Ovary (tissue), 9 donors: ENCODE data around the gene RFC2. TPM values are rescaled to one million over a fixed set of nuclear protein-coding genes. Genes with fewer than 3 reads are reported as not detected.

Experiments
- DNase-seq, 5 donors: peaks; one replicate each; pipeline ENCODE4 v3.0.0-alpha.2; 2019 to 2020
- H3K27ac ChIP-seq, 2 donors: fragments of 200-600 bp; one replicate each; pipeline versions ENCODE4 v1.5.1 to v1.8.0; 2019 to 2022
- H3K27me3 ChIP-seq: fragments of 200-600 bp; one replicate; pipeline ENCODE4 v1.8.0; 2022
- H3K36me3 ChIP-seq: fragments of 200-600 bp; sonication (generic); one replicate; pipeline ENCODE4 v1.5.1; 2019
- H3K4me1 ChIP-seq: one replicate; pipeline ENCODE4 v1.8.1; 2013; ENCODE audit warnings: mild to moderate bottlenecking, moderate library complexity; ENCODE audit not compliant: insufficient read depth
- H3K4me3 ChIP-seq: fragments of 200-600 bp; sonication (generic); one replicate; pipeline ENCODE4 v1.5.1; 2017
- H3K9me3 ChIP-seq, 2 donors: fragments of 200-600 bp in 1 of 2; sonication (generic) in 1 of 2; one replicate each; pipeline versions ENCODE4 v1.5.1 to v1.8.1; 2013 to 2019; ENCODE audit warnings: mild to moderate bottlenecking in 1 of 2, moderate library complexity in 1 of 2
- EP300 ChIP-seq: sonication (generic); formaldehyde crosslinking; IDR thresholded peaks from one replicate; pipeline ENCODE4 v1.6.1; 2017; ENCODE audit warnings: antibody characterized with exemption
- POLR2A ChIP-seq: fragments of 450-650 bp; IDR thresholded peaks from one replicate; pipeline ENCODE4 v1.6.1; 2017; ENCODE audit warnings: antibody characterized with exemption, mild to moderate bottlenecking, moderate library complexity
- WGBS, 3 donors: extraction: QIAGEN DNeasy Blood & Tissue Kit in 1 of 3; methylation state at CpG; one replicate each; pipeline versions ENCODE4 v1.1.5 to v1.1.7; 2013 to 2017; 5-methylcytosine and 5-hydroxymethylcytosine counted together
- intact Hi-C, 4 donors: fragments of 100-400 bp; cut with DNase I; formaldehyde crosslinking; loops; one replicate each; pipeline versions ENCODE4 v1.11.0 to v1.15.1; 2022 to 2023
- polyA plus RNA-seq, 2 donors: library from polyadenylated mRNA; stranded (reverse); fragments of 200-250 nt in 1 of 2; fragments of 350-450 nt in 1 of 2; fragmentation: Illumina TruSeq in 1 of 2; extraction: RNeasy Lipid Tissue Mini Kit (QIAGEN cat#74804) in 1 of 2; gene quantifications; one replicate each; pipeline ENCODE4 v1.2.3, GENCODE V29; 2013 to 2014
- total RNA-seq, 7 donors: library from RNA; depleted of rRNA in 2 of 7; stranded (reverse); fragments of >200 nt in 2 of 7; fragmentation: NEBNext Ultra II Directional in 3 of 7; extraction: Animal tissue kit (Norgen Biotek cat#: 25700) in 3 of 7; gene quantifications; one replicate each; pipeline versions ENCODE4 v1.1.0 to v1.2.4, GENCODE V29; 2016 to 2023
- TF ChIP-seq, protein P1 (sequence below), 3 donors: fragments of 450-650 bp in 2 of 3; fragments of 200-600 bp in 1 of 3; IDR thresholded peaks; one replicate each; pipeline versions ENCODE4 v1.5.1 to v1.8.0; 2016 to 2022; ENCODE audit warnings: antibody characterized with exemption in 3 of 3, mild to moderate bottlenecking in 1 of 3
- donor health status: DM: no; HTN: no; CAD: no; lungs with moderate emphysema.
- donor health status: DM: no; HTN: no; CAD: no.
- donor health status: Bipolar disorder and iron deficiency.
- donor health status: DM: yes; HTN: yes; CAD: no.
- donor health status: DM: no; HTN: no; CAD: no.
- donor health status: DM: yes; HTN: yes; CAD: no.

The RFC2 gene
- total and polyA plus RNA-seq, 9 donors: 6.4 to 23.7 (median 16.6) TPM

- TF ChIP-seq POLR2A (no peak), EP300 (no peak)
- TF ChIP-seq, protein P1, sequence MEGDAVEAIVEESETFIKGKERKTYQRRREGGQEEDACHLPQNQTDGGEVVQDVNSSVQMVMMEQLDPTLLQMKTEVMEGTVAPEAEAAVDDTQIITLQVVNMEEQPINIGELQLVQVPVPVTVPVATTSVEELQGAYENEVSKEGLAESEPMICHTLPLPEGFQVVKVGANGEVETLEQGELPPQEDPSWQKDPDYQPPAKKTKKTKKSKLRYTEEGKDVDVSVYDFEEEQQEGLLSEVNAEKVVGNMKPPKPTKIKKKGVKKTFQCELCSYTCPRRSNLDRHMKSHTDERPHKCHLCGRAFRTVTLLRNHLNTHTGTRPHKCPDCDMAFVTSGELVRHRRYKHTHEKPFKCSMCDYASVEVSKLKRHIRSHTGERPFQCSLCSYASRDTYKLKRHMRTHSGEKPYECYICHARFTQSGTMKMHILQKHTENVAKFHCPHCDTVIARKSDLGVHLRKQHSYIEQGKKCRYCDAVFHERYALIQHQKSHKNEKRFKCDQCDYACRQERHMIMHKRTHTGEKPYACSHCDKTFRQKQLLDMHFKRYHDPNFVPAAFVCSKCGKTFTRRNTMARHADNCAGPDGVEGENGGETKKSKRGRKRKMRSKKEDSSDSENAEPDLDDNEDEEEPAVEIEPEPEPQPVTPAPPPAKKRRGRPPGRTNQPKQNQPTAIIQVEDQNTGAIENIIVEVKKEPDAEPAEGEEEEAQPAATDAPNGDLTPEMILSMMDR (IDR thresholded peaks at IDR 0.05): no peak
- Histone ChIP-seq H3K27me3 (no peaks in the 10 kb centered on the region), H3K4me3 (no peak overlapping the region), H3K4me1 (no peaks in the 10 kb centered on the region), H3K9me3 (no peaks in the 10 kb centered on the region), H3K27ac (no peak overlapping the region), H3K36me3 (no peaks in the 10 kb centered on the region)
- intact Hi-C loops: no loop called here
- 84 to 90% (median 89%) methylated on average over 7 of the region's 7 CpGs for WGBS, 3 donors
- peak in 2 of 5 donors; percentile 9 to 24 for DNase-seq
These were observed 60.3 kb downstream of the RFC2 start for GRCh38 chr7:74193913-74194312.

GRCh38 chr7:74193054-74193453 lies 61.1 kb downstream of the RFC2 start:
- TF ChIP-seq POLR2A (no peak), EP300 (no peak)
- TF ChIP-seq, protein P1 (IDR thresholded peaks at IDR 0.05): no peak
- peak in 1 of 5 donors; percentile 12 for DNase-seq
- intact Hi-C loops: no loop called here

GRCh38 chr7:74191231-74191630 lies 63.0 kb downstream of the RFC2 start:
- TF ChIP-seq POLR2A (no peak), EP300 (no peak)
- TF ChIP-seq, protein P1 (IDR thresholded peaks at IDR 0.05): no peak
- WGBS, 3 donors: 85 to 92% (median 90%) methylated on average over 9 of the region's 9 CpGs
- H3K27me3 ChIP-seq: no peaks in the 10 kb centered on the region
- intact Hi-C loops: no loop called here
- no peaks in the 10 kb centered on the region for H3K9me3 ChIP-seq
- no peak overlapping the region for H3K4me3 ChIP-seq
- H3K36me3 ChIP-seq: no peaks in the 10 kb centered on the region
- peak in 1 of 5 donors; percentile 18 for DNase-seq
- no peak overlapping the region for H3K27ac ChIP-seq
- H3K4me1 ChIP-seq: peaks cover 11% of the 10 kb centered on the region

More at GRCh38 chr7:74193054-74193453, 61.1 kb downstream of the RFC2 start:
- Histone ChIP-seq H3K4me3 (no peak overlapping the region), H3K9me3 (no peaks in the 10 kb centered on the region), H3K27me3 (no peaks in the 10 kb centered on the region), H3K4me1 (peaks cover 2% of the 10 kb centered on the region), H3K27ac (no peak overlapping the region), H3K36me3 (no peaks in the 10 kb centered on the region)
- WGBS, 3 donors: 80 to 89% (median 86%) methylated on average over 8 of the region's 8 CpGs

- Histone ChIP-seq H3K36me3 (no peaks in the 10 kb centered on the region), H3K27me3 (no peaks in the 10 kb centered on the region), H3K27ac (no peak overlapping the region), H3K9me3 (no peaks in the 10 kb centered on the region), H3K4me3 (no peak overlapping the region), H3K4me1 (peaks cover 13% of the 10 kb centered on the region)
- TF ChIP-seq EP300 (no peak), POLR2A (no peak)
- TF ChIP-seq, protein P1 (IDR thresholded peaks at IDR 0.05): no peak
- 89% methylated on average over 7 of the region's 7 CpGs for WGBS, 3 donors
- intact Hi-C loops: no loop called here
- peak in 1 of 5 donors; percentile 22 for DNase-seq
These were observed 63.9 kb downstream of the RFC2 start for GRCh38 chr7:74190259-74190658.
